Activated CD8-positive, alpha-beta memory T cell treated with anti-CD3 and anti-CD28 coated beads for 1 hour (primary cell): ENCODE results near the gene SARS1.
A peak's percentile ranks its signal among the peaks of the same experiment; 100 is the strongest.
"Not testable (repeated sequence)": the region's sequence is repeated elsewhere in the genome, so short reads cannot be mapped to it uniquely, and the experiment has no call there.

ENCODE experiments used
- DNase-seq, 2 donors: peaks; one replicate each; pipeline ENCODE4 v3.0.0-alpha.2; 2020; ENCODE audit warnings: low read depth in 1 of 2; ENCODE audit errors: extremely low read depth in 1 of 2

SARS1 gene

DNA sequence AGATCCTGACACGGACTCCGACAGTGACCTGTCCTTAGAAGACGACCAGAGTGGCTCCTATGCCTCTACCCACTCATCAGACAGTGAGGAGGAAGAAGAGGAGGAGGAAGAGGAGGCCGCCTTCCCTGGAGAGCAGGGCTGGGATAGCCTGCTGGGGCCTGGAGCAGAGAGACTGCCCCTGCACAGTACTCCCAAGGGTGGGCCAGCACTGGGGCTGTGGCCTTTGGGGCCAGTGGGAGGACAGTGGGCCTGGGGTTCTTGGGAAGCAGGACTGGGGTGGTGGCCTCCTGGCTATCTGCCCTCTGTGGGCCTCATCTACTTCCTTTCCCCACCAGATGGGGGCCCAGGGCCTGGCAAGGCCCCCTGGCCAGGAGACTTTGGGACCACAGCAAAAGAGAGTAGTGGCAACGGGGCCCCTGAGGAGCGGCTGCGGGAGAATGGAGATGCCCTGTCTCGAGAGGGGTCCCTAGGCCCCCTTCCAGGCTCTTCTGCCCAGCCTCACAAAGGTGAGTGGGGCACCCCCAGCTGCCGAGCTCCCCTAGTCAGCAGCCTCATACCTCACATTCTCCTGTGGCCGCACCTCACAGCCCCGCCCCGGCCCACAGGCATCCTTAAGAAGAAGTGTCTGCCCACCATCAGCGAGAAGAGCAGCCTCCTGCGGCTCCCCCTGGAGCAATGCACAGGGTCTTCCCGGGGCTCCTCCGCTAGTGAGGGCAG, 59.3 kb downstream of the SARS1 start:
- DNase-seq: no peak

DNA sequence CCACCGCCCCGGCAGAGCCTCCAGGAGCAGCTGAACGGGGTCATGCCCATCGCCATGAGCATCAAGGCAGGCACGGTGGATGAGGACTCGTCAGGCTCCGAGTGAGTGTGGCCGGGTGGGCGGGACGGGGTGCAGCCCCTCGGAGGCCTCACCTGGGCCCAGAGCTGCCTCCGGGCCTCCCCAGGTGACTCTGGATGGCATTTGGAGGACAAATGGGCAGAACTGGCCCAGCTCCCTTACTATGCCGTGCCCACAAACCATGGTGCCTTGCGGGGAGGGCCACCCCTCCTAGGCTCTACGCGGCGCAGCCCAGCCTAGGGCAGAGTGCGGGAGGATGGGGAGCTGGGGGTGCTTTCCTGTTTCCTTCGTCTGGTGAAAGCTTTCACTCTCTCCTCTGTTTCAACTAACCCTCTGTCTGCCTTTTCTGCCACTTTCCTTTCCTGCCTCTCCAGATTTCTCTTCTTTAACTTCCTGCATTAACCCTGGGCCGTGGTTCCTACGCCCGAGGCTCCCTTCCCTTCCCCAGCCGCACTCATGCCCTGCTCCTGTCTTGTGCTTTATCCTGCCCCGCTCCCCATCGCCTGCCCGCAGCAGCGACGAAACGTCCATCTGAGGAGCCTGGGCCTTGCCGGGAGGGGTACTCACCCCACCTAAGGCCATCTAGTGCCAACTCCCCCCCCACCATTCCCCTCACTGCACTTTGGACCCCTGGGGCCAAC, 60.0 kb downstream of the SARS1 start:
- no peak for DNase-seq

DNA sequence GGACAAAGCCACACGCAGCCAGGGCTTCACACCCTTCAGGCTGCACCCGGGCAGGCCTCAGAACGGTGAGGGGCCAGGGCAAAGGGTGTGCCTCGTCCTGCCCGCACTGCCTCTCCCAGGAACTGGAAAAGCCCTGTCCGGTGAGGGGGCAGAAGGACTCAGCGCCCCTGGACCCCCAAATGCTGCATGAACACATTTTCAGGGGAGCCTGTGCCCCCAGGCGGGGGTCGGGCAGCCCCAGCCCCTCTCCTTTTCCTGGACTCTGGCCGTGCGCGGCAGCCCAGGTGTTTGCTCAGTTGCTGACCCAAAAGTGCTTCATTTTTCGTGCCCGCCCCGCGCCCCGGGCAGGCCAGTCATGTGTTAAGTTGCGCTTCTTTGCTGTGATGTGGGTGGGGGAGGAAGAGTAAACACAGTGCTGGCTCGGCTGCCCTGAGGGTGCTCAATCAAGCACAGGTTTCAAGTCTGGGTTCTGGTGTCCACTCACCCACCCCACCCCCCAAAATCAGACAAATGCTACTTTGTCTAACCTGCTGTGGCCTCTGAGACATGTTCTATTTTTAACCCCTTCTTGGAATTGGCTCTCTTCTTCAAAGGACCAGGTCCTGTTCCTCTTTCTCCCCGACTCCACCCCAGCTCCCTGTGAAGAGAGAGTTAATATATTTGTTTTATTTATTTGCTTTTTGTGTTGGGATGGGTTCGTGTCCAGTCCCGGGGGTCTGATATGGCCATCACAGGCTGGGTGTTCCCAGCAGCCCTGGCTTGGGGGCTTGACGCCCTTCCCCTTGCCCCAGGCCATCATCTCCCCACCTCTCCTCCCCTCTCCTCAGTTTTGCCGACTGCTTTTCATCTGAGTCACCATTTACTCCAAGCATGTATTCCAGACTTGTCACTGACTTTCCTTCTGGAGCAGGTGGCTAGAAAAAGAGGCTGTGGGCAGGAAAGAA, 61.1 kb downstream of the SARS1 start:
- DNase-seq: no peak

DNA sequence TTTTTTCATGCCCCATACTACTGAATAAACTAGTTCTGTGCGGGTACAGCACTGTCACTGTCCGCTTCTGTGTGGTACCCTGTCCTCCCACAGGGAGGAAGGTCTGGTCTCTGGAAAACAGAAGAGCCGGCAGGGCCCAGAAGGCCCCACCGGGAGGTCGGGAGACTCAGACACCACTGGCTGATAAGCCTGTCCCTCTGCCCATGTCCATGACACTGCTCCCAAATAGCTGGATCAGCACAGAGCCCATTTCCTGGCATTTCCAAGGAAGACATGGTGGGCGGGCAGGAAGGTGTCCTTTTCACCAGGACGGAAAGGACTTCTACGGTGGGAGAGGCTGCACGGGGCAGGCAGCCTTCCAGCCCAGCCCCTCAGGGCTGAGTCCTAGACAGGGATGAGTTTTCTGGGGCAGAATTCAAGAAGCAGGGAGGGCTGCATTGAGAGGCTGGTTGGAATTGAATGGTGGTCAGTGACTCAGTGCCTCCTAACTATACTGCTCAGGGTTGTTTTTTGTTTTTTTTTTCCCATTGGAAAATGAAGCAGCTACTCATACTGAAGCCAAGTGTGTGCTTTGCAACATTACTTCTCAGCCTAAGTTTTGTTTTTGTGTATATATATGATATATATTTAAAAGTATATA, 62.1 kb downstream of the SARS1 start:
- DNase-seq: no peak

DNA sequence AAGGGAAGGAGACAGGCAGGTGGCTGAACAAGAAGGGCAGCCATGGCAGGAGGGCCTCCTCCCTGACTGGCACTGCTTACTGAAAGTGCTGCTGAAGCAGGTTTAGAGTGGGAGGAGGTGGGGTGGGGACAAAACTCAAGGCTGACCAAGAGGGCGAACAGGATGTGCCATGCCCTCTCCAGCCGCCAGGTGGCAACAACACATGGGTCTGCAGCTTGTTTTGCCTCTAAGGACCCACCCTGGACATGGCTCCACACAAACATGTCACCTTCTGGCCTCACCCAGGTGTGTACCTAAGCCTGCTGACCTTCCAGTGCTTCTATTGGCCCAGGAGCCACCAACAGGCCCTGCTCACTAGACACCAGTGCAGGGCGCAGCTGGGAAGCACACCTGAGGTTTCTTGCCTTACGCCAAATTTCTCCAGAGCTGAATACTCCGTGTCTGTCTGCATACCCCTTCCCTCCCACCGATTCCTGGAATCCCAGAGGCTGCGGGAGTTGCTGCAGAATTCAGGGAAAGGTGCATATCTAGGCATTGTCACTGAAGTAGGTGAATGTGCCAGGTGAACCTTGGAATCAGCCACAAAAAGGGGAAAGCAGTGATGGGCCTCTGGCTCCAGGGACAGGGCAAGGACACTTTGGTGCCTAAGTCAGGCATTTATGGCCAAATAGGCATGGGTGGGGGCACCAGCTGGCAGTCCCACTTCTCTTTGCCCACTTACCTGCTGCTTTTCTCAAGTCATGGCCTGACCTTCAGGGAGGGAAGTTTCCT, 63.9 kb downstream of the SARS1 start:
- peak; percentile 16 to 49 for DNase-seq

DNA sequence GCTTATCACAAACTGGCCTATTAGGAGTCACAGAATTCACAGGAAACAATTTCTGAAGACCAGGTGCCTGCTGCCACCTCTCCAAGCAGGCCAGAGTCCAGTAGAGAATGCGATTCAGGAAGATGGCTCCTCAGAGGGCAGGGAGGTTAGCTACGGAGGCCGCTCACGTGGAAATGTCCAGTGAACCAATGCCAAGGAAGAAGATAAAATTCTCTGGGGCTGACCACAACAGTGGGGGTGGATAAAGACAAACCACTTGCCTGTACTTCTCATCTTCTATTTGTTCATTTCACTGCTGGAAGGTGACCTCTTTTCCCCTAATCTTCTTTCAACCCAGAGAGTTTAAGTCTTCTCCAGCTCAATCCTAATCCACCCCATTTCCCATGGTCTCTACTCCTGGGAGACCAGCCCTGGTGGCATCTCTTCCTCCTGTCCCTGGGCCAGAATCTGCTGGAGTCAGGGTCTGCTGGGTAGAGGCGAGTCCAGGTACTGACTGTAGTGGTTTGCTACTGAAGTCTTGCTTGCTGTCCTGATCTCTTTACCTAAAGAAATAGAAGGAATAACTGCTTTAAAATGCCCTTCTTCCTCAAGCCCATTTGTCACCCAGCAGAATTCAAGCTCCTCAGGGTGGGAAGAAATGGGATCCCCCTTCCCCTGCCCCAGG, 66.0 kb downstream of the SARS1 start:
- DNase-seq: no peak

DNA sequence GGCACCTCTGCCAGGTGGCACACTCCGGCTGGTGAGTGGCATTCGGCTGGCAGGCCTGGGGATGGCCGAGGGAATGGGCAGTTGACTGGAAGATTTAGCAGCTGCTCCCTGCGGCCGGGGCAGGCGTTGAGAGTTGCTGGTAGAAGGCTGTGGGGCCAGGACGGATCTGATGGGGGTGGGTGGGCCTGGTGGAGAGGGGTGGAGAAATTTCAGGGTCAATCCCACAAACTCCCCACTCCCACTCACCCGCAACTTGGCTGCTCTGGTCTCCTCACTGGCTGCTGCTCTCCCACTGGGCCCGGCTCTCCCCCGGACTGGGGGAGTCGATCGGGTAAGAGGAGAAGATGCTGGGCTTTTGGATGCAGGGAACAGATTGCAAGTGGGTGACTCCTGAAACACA, 67.1 kb downstream of the SARS1 start:
- no peak for DNase-seq

DNA sequence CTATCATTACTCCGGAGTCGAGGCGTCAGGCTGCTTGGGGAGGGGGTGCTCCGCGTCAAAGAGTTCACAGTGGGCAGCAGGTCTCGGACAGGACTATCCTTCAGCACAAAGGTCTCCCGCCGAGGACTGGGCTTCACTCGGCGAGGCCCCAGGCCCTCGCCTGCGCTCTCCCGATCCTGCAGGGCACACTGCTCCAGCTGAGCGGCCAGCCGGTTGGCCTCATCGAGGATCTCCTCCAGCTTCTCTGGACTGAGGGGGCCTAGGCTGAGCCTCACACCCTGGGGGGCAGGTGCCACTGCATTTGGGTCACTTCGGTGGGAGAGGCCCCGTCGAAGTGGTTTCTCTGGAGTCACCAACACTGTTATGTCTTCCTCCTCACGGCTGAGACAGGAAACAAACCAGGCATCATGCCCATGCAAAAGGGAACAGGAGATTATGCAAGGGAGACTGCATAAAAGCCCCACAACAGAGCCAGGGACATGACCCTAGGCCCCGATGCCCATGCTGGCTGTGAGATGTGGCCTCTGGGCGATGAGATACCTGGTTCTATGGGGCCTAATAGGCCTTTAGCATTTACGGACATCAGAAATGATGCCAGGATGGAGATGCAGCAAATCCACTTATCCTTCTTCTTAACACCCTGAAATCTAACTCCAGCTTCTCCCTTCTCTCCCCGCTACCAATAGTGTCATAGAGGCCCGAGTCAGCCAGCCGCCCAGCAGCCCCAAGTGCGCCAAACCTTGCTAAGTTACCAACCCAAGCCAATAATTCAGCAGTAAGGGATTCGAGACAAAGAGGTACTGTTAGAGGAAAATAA, 68.2 kb downstream of the SARS1 start:
- no peak for DNase-seq

DNA sequence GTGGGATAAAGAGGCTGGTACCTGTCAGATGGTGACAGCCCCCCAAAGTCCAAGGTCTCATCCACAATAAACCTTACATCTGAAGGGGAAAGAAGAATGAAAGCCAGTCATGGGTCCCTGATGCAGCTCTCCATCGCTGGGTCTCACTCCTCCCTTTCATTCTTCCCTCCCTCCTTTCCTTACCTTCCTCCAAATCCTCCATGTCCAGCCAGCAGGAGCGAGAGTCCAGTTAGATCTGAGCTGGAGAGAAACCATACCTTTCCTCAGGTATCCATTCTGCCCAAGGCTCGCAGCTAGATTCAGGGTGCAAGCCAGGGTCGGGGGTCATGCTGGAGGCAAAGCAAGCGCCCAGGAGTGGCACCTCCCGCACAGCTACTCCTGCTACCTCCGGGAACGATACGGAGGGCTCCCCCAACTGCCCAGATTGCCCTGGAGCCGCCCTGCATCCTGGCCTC, 68.8 kb downstream of the SARS1 start:
- no peak for DNase-seq

DNA sequence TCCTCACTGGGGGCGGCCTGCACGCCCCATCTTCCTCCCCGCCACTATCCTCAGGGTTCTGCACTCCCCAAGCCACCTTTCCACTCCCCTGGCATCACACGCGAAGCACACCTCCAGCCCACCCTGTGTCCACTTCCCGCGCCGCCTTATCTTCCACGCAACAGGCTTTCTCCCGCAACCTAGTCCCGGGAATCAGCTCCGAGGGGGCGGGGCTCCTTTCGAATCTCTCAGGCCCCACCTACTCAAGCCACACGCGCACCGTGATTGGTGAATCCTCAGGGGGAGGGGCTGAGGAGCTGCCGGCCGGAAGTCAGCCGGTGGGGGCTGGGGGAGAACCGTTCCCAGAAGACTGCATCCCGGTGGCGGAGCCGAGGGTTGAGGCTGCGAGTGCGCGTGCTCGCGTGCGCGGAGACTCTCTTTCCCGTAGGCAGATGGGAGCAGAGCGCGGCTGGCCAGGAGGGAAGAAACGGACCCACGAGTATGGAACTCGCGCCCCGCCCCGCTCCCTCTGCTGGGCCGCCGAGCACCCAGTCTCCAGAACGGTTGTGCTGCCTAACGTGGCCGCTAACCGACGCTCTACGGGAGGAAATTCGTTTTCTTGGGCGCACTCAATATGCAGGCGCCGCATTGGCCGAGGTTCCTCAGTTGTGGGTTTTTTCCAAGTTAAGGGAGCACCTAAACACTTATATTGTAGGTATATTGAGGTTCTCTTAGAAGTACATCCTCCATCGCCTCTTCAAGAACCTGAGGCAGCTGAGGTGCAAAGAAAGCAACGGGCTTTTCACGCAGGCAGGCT, 69.4 kb downstream of the SARS1 start, which contains the start of gene PSRC1:
Gene PSRC1 (minus strand): TSS at position 194 of the 796 bp plus-strand sequence.
- DNase-seq: peak; percentile 57 to 79

DNA sequence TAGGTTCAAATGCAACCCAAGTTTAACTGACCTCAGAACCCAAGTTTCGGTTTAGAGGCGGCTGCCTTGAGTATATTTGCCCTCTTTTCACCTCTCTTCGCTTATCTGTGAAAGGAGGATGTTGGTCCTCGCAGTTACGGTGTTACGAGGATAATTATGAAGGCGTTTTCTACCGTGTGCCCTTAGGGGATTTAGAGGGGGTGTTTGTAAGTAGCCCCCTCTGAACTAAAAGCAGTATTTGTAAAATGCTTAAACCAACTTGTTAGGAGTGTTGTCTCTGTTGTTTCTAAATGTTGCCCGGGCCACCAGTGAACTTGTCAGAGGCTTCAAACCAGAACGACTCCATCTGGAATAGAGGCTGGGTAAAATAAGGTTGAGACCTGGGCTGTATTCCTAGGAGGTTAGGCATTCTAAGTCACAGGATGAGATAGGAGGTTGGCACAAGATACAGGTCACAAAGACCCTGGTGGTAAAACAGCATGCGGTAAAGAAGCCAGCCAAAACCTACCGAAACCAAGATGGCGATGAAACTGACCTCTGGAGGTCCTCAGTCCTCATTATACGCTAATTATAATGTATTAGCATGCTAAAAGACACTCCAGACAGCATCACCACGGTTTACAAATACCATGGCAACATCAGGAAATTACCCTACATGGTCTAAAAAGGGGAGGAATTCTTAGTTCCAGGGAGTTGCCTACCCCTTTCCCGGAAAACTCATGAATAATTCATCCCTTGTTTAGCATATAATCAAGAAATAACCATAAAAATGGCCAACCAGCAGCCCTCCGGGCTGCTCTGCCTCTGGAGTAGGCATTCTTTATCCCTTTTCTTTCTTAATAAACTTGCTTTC, 70.3 kb downstream of the SARS1 start:
- no peak for DNase-seq

DNA sequence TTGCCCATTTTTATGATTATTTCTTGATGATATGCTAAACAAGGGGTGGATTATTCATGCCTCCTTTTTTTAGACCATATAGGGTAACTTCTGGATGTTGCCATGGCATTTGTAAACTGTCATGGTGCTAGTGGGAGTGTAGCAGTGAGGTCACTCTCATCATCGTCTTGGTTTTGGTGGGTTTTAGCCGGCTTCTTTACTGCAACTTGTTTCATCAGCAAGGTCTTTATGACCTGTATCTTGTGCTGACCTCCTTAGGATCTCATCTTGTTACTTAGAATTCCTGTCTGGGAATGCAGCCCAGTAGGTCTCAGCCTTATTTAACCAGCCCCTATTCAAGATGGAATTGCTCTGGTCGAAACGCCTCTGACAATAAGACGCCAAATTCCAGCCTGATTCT, 73.0 kb downstream of the SARS1 start:
- DNase-seq: not testable (repeated sequence)
